Neural cell (in vitro differentiated cells): ENCODE data around the gene PBRM1. TPM values are rescaled to one million over a fixed set of nuclear protein-coding genes. Genes with fewer than 3 reads are reported as not detected.

ENCODE experiments used
- H2AFZ ChIP-seq: fragments of 200-600, 300-800 bp; sonication (generic), shearing (Covaris generic); 2 replicates; pipeline ENCODE4 v1.6.0; 2014; ENCODE audit warnings: low read depth, mild to moderate bottlenecking, antibody characterized with exemption, low read length, moderate library complexity
- H3F3A ChIP-seq: fragments of 200-600 bp; shearing (Covaris generic); 2 replicates; pipeline ENCODE4 v1.6.1; 2016; ENCODE audit warnings: mild to moderate bottlenecking, moderate library complexity, mixed read lengths, antibody characterized with exemption, low read length; ENCODE audit not compliant: insufficient read depth, poor library complexity, severe bottlenecking
- H3K27ac ChIP-seq: fragments of 200-600, 300-800 bp; sonication (generic), shearing (Covaris generic); 2 replicates; pipeline ENCODE4 v1.5.1; 2014; ENCODE audit warnings: mild to moderate bottlenecking, low read length, moderate library complexity
- H3K27me3 ChIP-seq: fragments of 300-800, 200-600 bp; sonication (generic), shearing (Covaris generic); 2 replicates; pipeline ENCODE4 v1.6.0; 2014; ENCODE audit warnings: mild to moderate bottlenecking, low read depth, low read length, moderate library complexity; ENCODE audit not compliant: insufficient read depth
- H3K36me3 ChIP-seq: fragments of 300-800, 200-600 bp; sonication (generic), shearing (Covaris generic); 2 replicates; pipeline ENCODE4 v1.5.1; 2014; ENCODE audit warnings: mild to moderate bottlenecking, antibody characterized with exemption, low read length, moderate library complexity; ENCODE audit not compliant: insufficient read depth
- H3K4me2 ChIP-seq: fragments of 300-800, 200-600 bp; sonication (generic), shearing (Covaris generic); 2 replicates; pipeline ENCODE4 v1.6.0; 2014; ENCODE audit warnings: mild to moderate bottlenecking, low read length
- H3K4me3 ChIP-seq: fragments of 300-800, 200-600 bp; sonication (generic), shearing (Covaris generic); 2 replicates; pipeline ENCODE4 v1.5.1; 2014; ENCODE audit warnings: mild to moderate bottlenecking, low read length, moderate library complexity
- H3K79me2 ChIP-seq: fragments of 200-600 bp; shearing (Covaris generic); replicated peaks from 2 replicates; pipeline ENCODE4 v1.6.0; 2014; ENCODE audit warnings: mild to moderate bottlenecking, low read length, moderate library complexity; ENCODE audit not compliant: insufficient read depth
- H3K9ac ChIP-seq: fragments of 300-800, 200-600 bp; sonication (generic), shearing (Covaris generic); 2 replicates; pipeline ENCODE4 v1.6.1; 2016; ENCODE audit warnings: mild to moderate bottlenecking, low read length, mixed read lengths
- H3K9me2 ChIP-seq: fragments of 200-600 bp; shearing (Covaris generic); 2 replicates; pipeline ENCODE4 v1.6.1; 2016; ENCODE audit warnings: mild to moderate bottlenecking, low read length, mixed read lengths; ENCODE audit not compliant: insufficient read depth
- H3K9me3 ChIP-seq: fragments of 200-600, 300-800 bp; sonication (generic), shearing (Covaris generic); 2 replicates; pipeline ENCODE4 v1.6.1; 2016; ENCODE audit warnings: mild to moderate bottlenecking, mixed run types, low read length, moderate library complexity, mixed read lengths
- H4K20me1 ChIP-seq: fragments of 200-600 bp; shearing (Covaris generic); 2 replicates; pipeline ENCODE4 v1.6.1; 2016; ENCODE audit warnings: mild to moderate bottlenecking, mixed run types; ENCODE audit not compliant: insufficient read depth
- EP300 ChIP-seq: fragments of 450-650 bp; conservative IDR thresholded peaks from 2 replicates; pipeline ENCODE4 v1.6.1; 2014; ENCODE audit warnings: antibody characterized with exemption, mild to moderate bottlenecking, moderate library complexity; ENCODE audit not compliant: poor library complexity, severe bottlenecking
- EZH2 ChIP-seq: fragments of 200-600, 300-800 bp; shearing (Covaris generic), sonication (generic); IDR thresholded peaks from 2 replicates; pipeline ENCODE4 v1.6.1; 2014; ENCODE audit warnings: antibody characterized with exemption, low read length, borderline replicate concordance, mild to moderate bottlenecking; ENCODE audit not compliant: insufficient read depth, poor library complexity, severe bottlenecking
- MXI1 ChIP-seq: fragments of 450-650 bp; conservative IDR thresholded peaks from 2 replicates; pipeline ENCODE4 v1.6.1; 2014; ENCODE audit warnings: antibody characterized with exemption, mild to moderate bottlenecking; ENCODE audit not compliant: poor library complexity, severe bottlenecking
- POLR2AphosphoS5 ChIP-seq: IDR thresholded peaks from 2 replicates; pipeline ENCODE4 v1.6.1; 2012
- RAD21 ChIP-seq: fragments of 450-650 bp; conservative IDR thresholded peaks from 2 replicates; pipeline ENCODE4 v1.6.1; 2014; ENCODE audit warnings: antibody characterized with exemption, mild to moderate bottlenecking, moderate library complexity
- SMC3 ChIP-seq: fragments of 450-650 bp; conservative IDR thresholded peaks from 2 replicates; pipeline ENCODE4 v1.6.1; 2014; ENCODE audit warnings: antibody characterized with exemption, mild to moderate bottlenecking, moderate library complexity; ENCODE audit not compliant: poor library complexity
- TAF1 ChIP-seq: IDR thresholded peaks from 2 replicates; pipeline ENCODE4 v1.6.1; 2012; ENCODE audit warnings: low read depth
- polyA plus RNA-seq: library from polyadenylated mRNA; depleted of rRNA; stranded (reverse); fragments of >200 nt; gene quantifications from 2 replicates; pipeline ENCODE4 v1.2.3, GENCODE V29; 2014
- TF ChIP-seq, protein P1 (sequence below): fragments of 450-650 bp; IDR thresholded peaks from 2 replicates; pipeline ENCODE4 v1.5.1; 2014; ENCODE audit warnings: antibody characterized with exemption, mild to moderate bottlenecking, moderate library complexity; ENCODE audit not compliant: poor library complexity, severe bottlenecking
- TF ChIP-seq, protein P2 (sequence below): IDR thresholded peaks from 2 replicates; pipeline ENCODE4 v1.6.1; 2012; ENCODE audit warnings: borderline replicate concordance

Gene PBRM1
- polyA plus RNA-seq, 1 donor from 2014 or later: 66.6 TPM

DNA sequence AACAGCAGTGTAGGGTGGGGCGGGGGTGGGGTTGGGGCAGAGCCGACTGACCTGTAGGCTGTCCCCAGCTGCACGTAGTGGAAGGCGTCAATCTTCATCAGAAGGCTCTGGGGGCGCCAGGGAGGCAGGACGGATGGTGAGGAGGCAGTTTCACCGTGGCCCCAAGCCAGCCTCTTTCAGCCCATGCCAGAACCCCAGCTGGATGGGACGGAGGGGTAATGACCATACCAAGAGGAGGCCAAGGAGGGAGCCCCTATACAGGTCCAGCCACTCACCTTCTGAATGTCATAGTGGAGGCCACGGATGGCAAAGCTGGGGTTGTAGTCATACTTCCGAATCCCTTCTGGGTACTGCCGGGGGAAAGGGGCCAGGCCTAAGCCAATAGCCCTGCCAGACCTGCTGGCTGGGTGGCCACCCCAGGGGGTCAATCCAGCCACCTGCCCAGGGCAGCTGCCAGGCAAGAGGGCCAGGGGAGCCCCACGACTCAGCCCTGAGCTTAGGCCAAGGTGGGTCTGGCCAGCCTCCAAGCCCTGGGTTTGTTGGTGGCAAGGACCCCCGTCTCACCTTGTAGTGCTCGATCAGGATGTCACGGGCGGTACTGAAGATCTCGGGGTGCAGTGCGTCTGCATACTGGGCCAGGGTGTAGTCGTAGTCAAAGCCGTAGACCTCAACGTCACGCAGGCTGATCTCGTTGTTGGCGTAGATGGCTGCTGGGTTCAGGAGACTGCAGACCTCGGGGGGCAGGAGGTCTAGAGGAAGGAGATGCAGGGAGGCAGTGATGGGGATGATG, 156.9 kb downstream of the PBRM1 start:
- Histone ChIP-seq H3K36me3 (no peaks in the 10 kb centered on the region), H3K9me2 (no peaks in the 10 kb centered on the region), H3K27ac (no peak overlapping the region), H3F3A (no peaks in the 10 kb centered on the region), H3K4me2 (no peak overlapping the region), H3K4me3 (no peak overlapping the region), H3K9me3 (no peaks in the 10 kb centered on the region), H3K9ac (no peak overlapping the region), H3K27me3 (peaks cover 7% of the 10 kb centered on the region), H3K79me2 (peaks cover 8% of the 10 kb centered on the region), H4K20me1 (no peaks in the 10 kb centered on the region), H2AFZ (no peak overlapping the region)
- TF ChIP-seq RAD21 (no peak), MXI1 (no peak), SMC3 (no peak), EP300 (no peak), TAF1 (no peak), EZH2 (no peak), POLR2AphosphoS5 (no peak)
- TF ChIP-seq, protein P1, sequence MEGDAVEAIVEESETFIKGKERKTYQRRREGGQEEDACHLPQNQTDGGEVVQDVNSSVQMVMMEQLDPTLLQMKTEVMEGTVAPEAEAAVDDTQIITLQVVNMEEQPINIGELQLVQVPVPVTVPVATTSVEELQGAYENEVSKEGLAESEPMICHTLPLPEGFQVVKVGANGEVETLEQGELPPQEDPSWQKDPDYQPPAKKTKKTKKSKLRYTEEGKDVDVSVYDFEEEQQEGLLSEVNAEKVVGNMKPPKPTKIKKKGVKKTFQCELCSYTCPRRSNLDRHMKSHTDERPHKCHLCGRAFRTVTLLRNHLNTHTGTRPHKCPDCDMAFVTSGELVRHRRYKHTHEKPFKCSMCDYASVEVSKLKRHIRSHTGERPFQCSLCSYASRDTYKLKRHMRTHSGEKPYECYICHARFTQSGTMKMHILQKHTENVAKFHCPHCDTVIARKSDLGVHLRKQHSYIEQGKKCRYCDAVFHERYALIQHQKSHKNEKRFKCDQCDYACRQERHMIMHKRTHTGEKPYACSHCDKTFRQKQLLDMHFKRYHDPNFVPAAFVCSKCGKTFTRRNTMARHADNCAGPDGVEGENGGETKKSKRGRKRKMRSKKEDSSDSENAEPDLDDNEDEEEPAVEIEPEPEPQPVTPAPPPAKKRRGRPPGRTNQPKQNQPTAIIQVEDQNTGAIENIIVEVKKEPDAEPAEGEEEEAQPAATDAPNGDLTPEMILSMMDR: no peak
- TF ChIP-seq, protein P2, sequence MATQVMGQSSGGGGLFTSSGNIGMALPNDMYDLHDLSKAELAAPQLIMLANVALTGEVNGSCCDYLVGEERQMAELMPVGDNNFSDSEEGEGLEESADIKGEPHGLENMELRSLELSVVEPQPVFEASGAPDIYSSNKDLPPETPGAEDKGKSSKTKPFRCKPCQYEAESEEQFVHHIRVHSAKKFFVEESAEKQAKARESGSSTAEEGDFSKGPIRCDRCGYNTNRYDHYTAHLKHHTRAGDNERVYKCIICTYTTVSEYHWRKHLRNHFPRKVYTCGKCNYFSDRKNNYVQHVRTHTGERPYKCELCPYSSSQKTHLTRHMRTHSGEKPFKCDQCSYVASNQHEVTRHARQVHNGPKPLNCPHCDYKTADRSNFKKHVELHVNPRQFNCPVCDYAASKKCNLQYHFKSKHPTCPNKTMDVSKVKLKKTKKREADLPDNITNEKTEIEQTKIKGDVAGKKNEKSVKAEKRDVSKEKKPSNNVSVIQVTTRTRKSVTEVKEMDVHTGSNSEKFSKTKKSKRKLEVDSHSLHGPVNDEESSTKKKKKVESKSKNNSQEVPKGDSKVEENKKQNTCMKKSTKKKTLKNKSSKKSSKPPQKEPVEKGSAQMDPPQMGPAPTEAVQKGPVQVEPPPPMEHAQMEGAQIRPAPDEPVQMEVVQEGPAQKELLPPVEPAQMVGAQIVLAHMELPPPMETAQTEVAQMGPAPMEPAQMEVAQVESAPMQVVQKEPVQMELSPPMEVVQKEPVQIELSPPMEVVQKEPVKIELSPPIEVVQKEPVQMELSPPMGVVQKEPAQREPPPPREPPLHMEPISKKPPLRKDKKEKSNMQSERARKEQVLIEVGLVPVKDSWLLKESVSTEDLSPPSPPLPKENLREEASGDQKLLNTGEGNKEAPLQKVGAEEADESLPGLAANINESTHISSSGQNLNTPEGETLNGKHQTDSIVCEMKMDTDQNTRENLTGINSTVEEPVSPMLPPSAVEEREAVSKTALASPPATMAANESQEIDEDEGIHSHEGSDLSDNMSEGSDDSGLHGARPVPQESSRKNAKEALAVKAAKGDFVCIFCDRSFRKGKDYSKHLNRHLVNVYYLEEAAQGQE: no peak

DNA sequence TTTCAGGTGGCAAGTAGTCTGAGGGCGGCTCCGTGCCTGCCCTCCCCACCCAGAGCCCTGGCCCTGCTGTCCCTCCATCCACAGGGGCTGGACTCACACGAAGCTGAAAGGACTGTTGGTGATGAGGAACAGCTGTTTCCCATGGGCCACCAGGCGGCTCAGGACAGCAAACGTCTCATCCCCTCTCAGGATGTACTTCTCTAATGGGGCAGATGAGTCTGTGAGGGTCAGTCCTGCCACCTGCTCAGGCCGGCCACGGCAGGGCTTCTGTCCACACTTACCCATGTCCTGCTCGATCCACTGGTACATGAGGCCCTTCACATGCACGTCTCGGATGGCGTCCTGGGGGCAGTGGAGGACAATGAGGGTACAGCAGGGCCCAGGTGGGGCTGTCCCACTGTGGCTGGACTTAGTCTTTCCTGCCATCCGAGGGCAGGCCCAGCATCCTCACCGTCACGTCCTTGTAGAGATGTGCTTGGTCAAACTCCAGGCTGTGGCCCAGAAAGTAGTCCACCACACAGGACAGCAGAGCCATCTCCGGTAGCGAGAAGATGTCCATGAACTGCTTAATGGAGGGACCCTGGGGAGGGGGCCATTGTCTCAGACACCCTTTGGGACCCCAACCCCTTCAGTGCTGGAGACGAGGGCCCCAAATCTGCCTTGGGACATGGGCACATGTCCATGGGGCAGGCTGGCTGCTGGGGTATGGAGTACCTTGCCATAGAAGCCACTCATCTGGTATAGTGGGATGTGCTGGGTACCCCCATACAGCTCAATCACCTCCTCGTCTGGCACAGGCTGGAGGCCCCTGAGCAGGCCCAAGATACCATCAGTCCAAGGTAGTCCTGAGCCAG, 157.8 kb downstream of the PBRM1 start:
- H3K4me3 ChIP-seq: no peak overlapping the region
- no peak overlapping the region for H3K9ac ChIP-seq
- no peaks in the 10 kb centered on the region for H3K36me3 ChIP-seq
- TF ChIP-seq MXI1: no peak
- TF ChIP-seq, protein P2: no peak
- no peak for TF ChIP-seq EZH2
- no peaks in the 10 kb centered on the region for H3K9me3 ChIP-seq
- no peak overlapping the region for H3K4me2 ChIP-seq
- no peaks in the 10 kb centered on the region for H4K20me1 ChIP-seq
- H3F3A ChIP-seq: no peaks in the 10 kb centered on the region
- H3K9me2 ChIP-seq: no peaks in the 10 kb centered on the region
- H3K79me2 ChIP-seq: peaks cover 8% of the 10 kb centered on the region
- no peak overlapping the region for H3K27ac ChIP-seq
- H2AFZ ChIP-seq: no peak overlapping the region
- peaks cover 3% of the 10 kb centered on the region for H3K27me3 ChIP-seq
